ENCODE measurements around the gene MYL3. TPM values are rescaled to one million over a fixed set of nuclear protein-coding genes. Genes with fewer than 3 reads are reported as not detected.

Gene MYL3
- total RNA-seq, 1 experiment from 2014 or later, result not detected

DNA sequence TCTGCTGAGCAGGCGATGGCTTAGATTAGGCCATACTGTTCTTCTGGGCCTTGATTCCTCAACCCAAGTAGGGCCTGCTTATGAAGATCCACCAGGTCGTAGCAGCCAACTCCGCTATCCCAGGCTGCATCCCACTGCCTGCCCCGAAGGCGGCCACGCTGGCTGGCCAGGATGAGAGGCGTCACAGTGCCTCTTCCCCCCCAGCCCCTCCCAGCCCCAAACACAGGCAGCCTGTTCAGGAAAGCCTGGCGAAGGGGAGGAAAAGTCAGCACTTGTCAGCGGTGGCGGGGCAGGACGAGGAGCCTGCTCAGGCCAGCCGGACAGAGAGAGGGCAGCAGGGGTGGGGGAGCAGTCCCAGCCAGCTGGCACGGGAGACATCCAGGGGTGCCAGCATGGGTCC, 25.5 kb upstream of the MYL3 start:
- Histone ChIP-seq H3K9me3 (ENCODE audit: insufficient read depth, low read depth) (no peaks in the 10 kb centered on the region), H3K27me3 (ENCODE audit: insufficient read depth, low read depth) (peaks cover 17% of the 10 kb centered on the region), H3K4me1 (replicated peaks; ENCODE audit: insufficient read depth) (0 out of 2 replicates have a peak, but pooled peaks cover 4% of the 10 kb centered on the region), H3K9me2 (ENCODE audit: insufficient read depth) (no peaks in the 10 kb centered on the region), H3K27ac (no peak overlapping the region), H3F3A (ENCODE audit: insufficient read depth, low read depth) (no peaks in the 10 kb centered on the region), H3K79me2 (ENCODE audit: low read depth) (no peaks in the 10 kb centered on the region), H3K36me3 (ENCODE audit: low read depth) (no peaks in the 10 kb centered on the region), H3K4me2 (no peak overlapping the region), H4K20me1 (ENCODE audit: insufficient read depth) (no peaks in the 10 kb centered on the region), H3K4me3 (no peak overlapping the region), H2AFZ (no peak overlapping the region)
- CTCF ChIA-PET, result no interaction called here
- TF ChIP-seq, protein P1, sequence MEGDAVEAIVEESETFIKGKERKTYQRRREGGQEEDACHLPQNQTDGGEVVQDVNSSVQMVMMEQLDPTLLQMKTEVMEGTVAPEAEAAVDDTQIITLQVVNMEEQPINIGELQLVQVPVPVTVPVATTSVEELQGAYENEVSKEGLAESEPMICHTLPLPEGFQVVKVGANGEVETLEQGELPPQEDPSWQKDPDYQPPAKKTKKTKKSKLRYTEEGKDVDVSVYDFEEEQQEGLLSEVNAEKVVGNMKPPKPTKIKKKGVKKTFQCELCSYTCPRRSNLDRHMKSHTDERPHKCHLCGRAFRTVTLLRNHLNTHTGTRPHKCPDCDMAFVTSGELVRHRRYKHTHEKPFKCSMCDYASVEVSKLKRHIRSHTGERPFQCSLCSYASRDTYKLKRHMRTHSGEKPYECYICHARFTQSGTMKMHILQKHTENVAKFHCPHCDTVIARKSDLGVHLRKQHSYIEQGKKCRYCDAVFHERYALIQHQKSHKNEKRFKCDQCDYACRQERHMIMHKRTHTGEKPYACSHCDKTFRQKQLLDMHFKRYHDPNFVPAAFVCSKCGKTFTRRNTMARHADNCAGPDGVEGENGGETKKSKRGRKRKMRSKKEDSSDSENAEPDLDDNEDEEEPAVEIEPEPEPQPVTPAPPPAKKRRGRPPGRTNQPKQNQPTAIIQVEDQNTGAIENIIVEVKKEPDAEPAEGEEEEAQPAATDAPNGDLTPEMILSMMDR (conservative IDR thresholded peaks at IDR 0.05), result no peak
- no peak for TF ChIP-seq EZH2 (IDR thresholded peaks at IDR 0.05; ENCODE audit: low read depth)
- POLR2A ChIA-PET (ENCODE audit: unreplicated experiment), result no interaction called here
- no TSS peak for BruUV-seq (replicated peaks)
- intact Hi-C loops (cut with micrococcal nuclease; ENCODE audit: unreplicated experiment), result no loop called here
- DNase-seq, result no peak

DNA sequence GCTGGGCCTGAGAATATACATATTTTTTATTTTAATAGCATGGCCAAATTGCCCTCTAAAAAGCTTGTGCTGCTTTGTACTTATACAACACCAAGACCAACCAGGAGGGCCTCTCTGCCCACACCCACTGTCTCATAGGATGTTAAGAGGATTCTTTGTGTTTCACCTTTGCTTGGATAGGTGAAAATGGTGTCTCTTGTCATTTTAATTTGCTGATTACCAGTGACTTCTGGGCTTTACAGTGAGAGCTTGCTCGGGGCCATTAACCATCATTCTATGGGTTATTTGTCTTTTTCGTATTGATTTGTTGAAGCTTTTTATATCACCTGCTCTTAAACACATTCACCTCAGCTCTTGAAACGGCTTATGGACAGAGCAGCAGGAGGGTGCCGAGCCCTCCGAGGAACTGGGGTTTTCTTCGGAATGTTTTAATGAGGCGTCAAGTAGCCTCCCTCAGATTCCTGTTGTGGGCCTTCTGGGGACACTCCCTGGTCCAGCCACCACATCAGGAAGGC, 24.8 kb upstream of the MYL3 start:
- ChIA-PET POLR2A (ENCODE audit: unreplicated experiment) (no interaction called here), CTCF (no interaction called here)
- H3K4me2 ChIP-seq, result no peak overlapping the region
- H3K9me2 ChIP-seq (ENCODE audit: insufficient read depth), result no peaks in the 10 kb centered on the region
- H3K4me1 ChIP-seq (replicated peaks; ENCODE audit: insufficient read depth), result 0 out of 2 replicates have a peak, but pooled peaks cover 4% of the 10 kb centered on the region
- intact Hi-C loops (cut with micrococcal nuclease; ENCODE audit: unreplicated experiment), result no loop called here
- no peak overlapping the region for H2AFZ ChIP-seq
- H3K36me3 ChIP-seq (ENCODE audit: low read depth), result no peaks in the 10 kb centered on the region
- no peaks in the 10 kb centered on the region for H3K9me3 ChIP-seq (ENCODE audit: insufficient read depth, low read depth)
- no peak overlapping the region for H3K27ac ChIP-seq
- TF ChIP-seq, protein P1 (conservative IDR thresholded peaks at IDR 0.05), result no peak
- no peak for TF ChIP-seq EZH2 (IDR thresholded peaks at IDR 0.05; ENCODE audit: low read depth)
- no peak for DNase-seq
- no peak overlapping the region for H3K4me3 ChIP-seq
- H3K79me2 ChIP-seq (ENCODE audit: low read depth), result no peaks in the 10 kb centered on the region
- H3F3A ChIP-seq (ENCODE audit: insufficient read depth, low read depth), result no peaks in the 10 kb centered on the region
- H4K20me1 ChIP-seq (ENCODE audit: insufficient read depth), result no peaks in the 10 kb centered on the region
- BruUV-seq (replicated peaks), result no TSS peak
- H3K27me3 ChIP-seq (ENCODE audit: insufficient read depth, low read depth), result peaks cover 21% of the 10 kb centered on the region

DNA sequence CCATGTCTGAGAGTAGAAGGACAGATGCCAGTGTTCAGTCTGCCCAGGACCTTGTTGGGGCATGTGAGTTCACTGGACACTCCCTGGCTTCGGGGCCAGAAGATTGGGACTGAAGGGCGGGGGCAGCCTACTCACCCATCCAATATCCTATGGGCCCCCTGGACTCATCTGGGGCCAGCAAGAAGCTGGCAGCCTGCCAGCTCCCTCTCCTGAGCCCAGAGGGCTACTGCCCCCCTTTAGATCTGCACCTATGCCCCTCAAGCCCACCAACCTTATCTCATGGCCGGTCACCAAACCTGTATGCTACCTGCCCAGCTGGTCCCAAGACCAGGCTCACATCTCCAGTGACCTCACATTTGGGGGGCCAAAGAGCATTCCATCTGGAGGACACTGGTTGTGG, 22.4 kb upstream of the MYL3 start:
- no peak overlapping the region for H3K4me3 ChIP-seq
- intact Hi-C loops (cut with micrococcal nuclease; ENCODE audit: unreplicated experiment), result no loop called here
- POLR2A ChIA-PET (ENCODE audit: unreplicated experiment), result no interaction called here

More for the DNA sequence above, 22.4 kb upstream of the MYL3 start:
- Histone ChIP-seq H3K4me1 (replicated peaks; ENCODE audit: insufficient read depth) (no peaks in the 10 kb centered on the region), H3K79me2 (ENCODE audit: low read depth) (no peaks in the 10 kb centered on the region), H3K4me2 (no peak overlapping the region), H2AFZ (no peak overlapping the region), H3K9me3 (ENCODE audit: insufficient read depth, low read depth) (no peaks in the 10 kb centered on the region), H3K27ac (no peak overlapping the region), H3F3A (ENCODE audit: insufficient read depth, low read depth) (no peaks in the 10 kb centered on the region), H3K27me3 (ENCODE audit: insufficient read depth, low read depth) (peaks cover 35% of the 10 kb centered on the region), H4K20me1 (ENCODE audit: insufficient read depth) (no peaks in the 10 kb centered on the region), H3K9me2 (ENCODE audit: insufficient read depth) (no peaks in the 10 kb centered on the region), H3K36me3 (ENCODE audit: low read depth) (no peaks in the 10 kb centered on the region)
- no peak for TF ChIP-seq EZH2 (IDR thresholded peaks at IDR 0.05; ENCODE audit: low read depth)
- TF ChIP-seq, protein P1 (conservative IDR thresholded peaks at IDR 0.05), result no peak
- BruUV-seq (replicated peaks), result no TSS peak
- DNase-seq, result no peak
- CTCF ChIA-PET, result no interaction called here
